Measurements from ENCODE around the gene FBXL4. TPM values are rescaled to one million over a fixed set of nuclear protein-coding genes. Genes with fewer than 3 reads are reported as not detected.

FBXL4 gene
- total and polyA plus RNA-seq, 2 of the 8 experiments (the other 6 are each of a cell fraction or from before 2014, with no cell fraction given): 6.9 to 13.8 TPM

- TF ChIP-seq CTCF (IDR thresholded peaks at IDR 0.05; ENCODE audit: control extremely low read depth in 1 of 3, insufficient read depth in 1 of 3, low read depth in 1 of 3, low read length in 3 of 3) (no peak), PHF8 (conservative IDR thresholded peaks at IDR 0.05; ENCODE audit: low read depth, low read length) (no peak), HDAC2 (IDR thresholded peaks at IDR 0.05; ENCODE audit: borderline replicate concordance in 1 of 2, low read depth in 2 of 2, low read length in 2 of 2) (no peak), MAX (IDR thresholded peaks at IDR 0.05) (no peak), SUZ12 (IDR thresholded peaks at IDR 0.05; ENCODE audit: low read length) (no peak), POLR2A (IDR thresholded peaks at IDR 0.05; ENCODE audit: control extremely low read depth in 1 of 2, low read depth in 2 of 2, low read length in 2 of 2) (no peak)
Observed at GRCh38 chr6:98875375-98875774, 72.4 kb downstream of the FBXL4 start (continued).

All from H1 (cell line).